K562 (cell line): Measurements from ENCODE around the gene MAP10. TPM values are rescaled to one million over a fixed set of nuclear protein-coding genes. Genes with fewer than 3 reads are reported as not detected.

ENCODE experiments used
- ATAC-seq: fragments of 200-7000 bp; cut with Tn5 transposase; 3 replicates; pipeline ENCODE4 v1.9.1; 2020; ENCODE audit warnings: moderate library complexity
- BruUV-seq: library from RNA; stranded (reverse); fragments of 400-500 nt; replicated peaks from 2 replicates; lab custom pipeline; 2021; lab: Mats Ljungman, UMichigan
- CTCF ChIA-PET: fragments of 300-600 bp; formaldehyde crosslinking; extraction: SDS; loops from one replicate; lab custom pipeline; 2021; ENCODE audit warnings: low intra/inter-chr PET ratio; lab: Yijun Ruan, JAX
- POLR2A ChIA-PET: fragments of 300-600, 350-650 bp; sonication (Branson Sonifier 250); formaldehyde crosslinking; extraction: SDS; loops from one replicate; lab custom pipeline; 2021; ENCODE audit warnings: antibody characterized with exemption, inconsistent platforms; lab: Yijun Ruan, JAX
- DNase-seq, 4 experiments: peaks; one replicate each; pipeline versions ENCODE4 v3.0.0 to v3.0.0-alpha.2; 2011 to 2018; ENCODE audit warnings: low spot score in 3 of 4, mixed read lengths in 3 of 4; ENCODE audit errors: extremely low read depth in 1 of 4
- FAIRE-seq: peaks from 2 replicates; lab custom pipeline; 2011; peaks lifted over from hg19 to GRCh38; lab: Jason Lieb, UNC
- H2AFZ ChIP-seq: 2 replicates; pipeline ENCODE4 v1.6.0; 2011; ENCODE audit warnings: low read depth, low read length, control low read depth, inconsistent platforms
- H3K27ac ChIP-seq: fragments of 200-600 bp; 3 replicates; pipeline ENCODE4 v1.8.0; 2011; ENCODE audit warnings: low read depth, mild to moderate bottlenecking, control low read depth, inconsistent platforms, low read length, moderate library complexity, mixed read lengths; ENCODE audit errors: extremely low read depth
- H3K27me3 ChIP-seq, 2 experiments: fragments of 300-600 bp in 1 of 2; 2 replicates in 1 of 2; 3 replicates in 1 of 2; pipeline versions ENCODE4 v1.6.0 to v1.8.0; 2011; ENCODE audit warnings: inconsistent platforms in 2 of 2, low read length in 2 of 2, mild to moderate bottlenecking in 1 of 2, mixed read lengths in 1 of 2, moderate library complexity in 1 of 2; ENCODE audit not compliant: control insufficient read depth in 2 of 2, insufficient read depth in 2 of 2
- H3K36me3 ChIP-seq: fragments of 300-600 bp; 3 replicates; pipeline ENCODE4 v1.8.0; 2011; ENCODE audit warnings: mild to moderate bottlenecking, low read length, inconsistent platforms; ENCODE audit not compliant: control insufficient read depth, insufficient read depth
- H3K4me1 ChIP-seq, 2 experiments: fragments of 200-600 bp in 1 of 2; replicated peaks in 1 of 2; 2 replicates in 1 of 2; 3 replicates in 1 of 2; pipeline versions ENCODE4 v1.5.1 to v1.8.0; 2011; ENCODE audit warnings: inconsistent platforms in 2 of 2, low read length in 2 of 2, mild to moderate bottlenecking in 1 of 2, mixed read lengths in 1 of 2, moderate library complexity in 1 of 2; ENCODE audit not compliant: control insufficient read depth in 2 of 2, insufficient read depth in 2 of 2
- H3K4me2 ChIP-seq: 2 replicates; pipeline ENCODE4 v1.6.1; 2011; ENCODE audit warnings: low read length, control low read depth, inconsistent platforms, mixed read lengths; ENCODE audit not compliant: insufficient read depth
- H3K4me3 ChIP-seq: fragments of 200-600 bp; sonication (generic), shearing (Covaris generic); 2 replicates; pipeline ENCODE4 v1.5.1; 2016; ENCODE audit warnings: control low read depth, inconsistent platforms
- H3K79me2 ChIP-seq: fragments of 200-600 bp; 3 replicates; pipeline ENCODE4 v1.8.0; 2011; ENCODE audit warnings: low read length, inconsistent platforms; ENCODE audit not compliant: control insufficient read depth, insufficient read depth
- H3K9ac ChIP-seq, 2 experiments: 2 replicates each; pipeline versions ENCODE4 v1.6.0 to v1.6.1; 2011; ENCODE audit warnings: low read depth in 2 of 2, low read length in 2 of 2, control low read depth in 1 of 2, inconsistent platforms in 1 of 2, mild to moderate bottlenecking in 1 of 2, mixed read lengths in 1 of 2; ENCODE audit not compliant: insufficient read depth in 1 of 2
- H3K9me1 ChIP-seq: one replicate; pipeline ENCODE4 v1.6.0; 2011; ENCODE audit warnings: inconsistent platforms, mild to moderate bottlenecking, low read length, moderate library complexity; ENCODE audit not compliant: control insufficient read depth, insufficient read depth
- H3K9me3 ChIP-seq: replicated peaks from 2 replicates; pipeline ENCODE4 v1.5.1; 2011; ENCODE audit warnings: low read depth, low read length, inconsistent platforms; ENCODE audit not compliant: control insufficient read depth, insufficient read depth
- H4K20me1 ChIP-seq: replicated peaks from 2 replicates; pipeline ENCODE4 v1.6.1; 2011; ENCODE audit warnings: low read length, inconsistent platforms, mixed read lengths; ENCODE audit not compliant: control insufficient read depth, insufficient read depth
- BDP1 ChIP-seq: IDR thresholded peaks from 3 replicates; pipeline ENCODE4 v1.6.1; 2011; ENCODE audit not compliant: insufficient read length, insufficient read depth
- EP300 ChIP-seq: IDR thresholded peaks from 2 replicates; pipeline ENCODE4 v1.6.1; 2012; ENCODE audit warnings: low read length, improper control_type of control experiment
- KLF10 ChIP-seq: fragments of 250-450 bp; sonication (Bioruptor Pico); IDR thresholded peaks from 2 replicates; pipeline ENCODE4 v1.6.1; 2021; ENCODE audit warnings: matching md5 sums
- MYC ChIP-seq, 2 experiments: fragments of 250-450 bp in 1 of 2; sonication (Bioruptor Pico) in 1 of 2; IDR thresholded peaks; 2 replicates each; pipeline versions ENCODE4 v1.5.1 to v1.6.1; 2012 to 2021; ENCODE audit warnings: low read depth in 2 of 2, borderline replicate concordance in 1 of 2, improper control_type of control experiment in 1 of 2, low read length in 1 of 2, mild to moderate bottlenecking in 1 of 2, moderate library complexity in 1 of 2
- PCBP2 ChIP-seq: fragments of 200-400 bp; formaldehyde crosslinking; IDR thresholded peaks from 2 replicates; pipeline ENCODE4 v1.6.1; 2018; ENCODE audit warnings: low read length, low read depth, mild to moderate bottlenecking, moderate library complexity; ENCODE audit not compliant: poor library complexity, severe bottlenecking
- UBTF ChIP-seq, 2 experiments: IDR thresholded peaks; 2 replicates each; pipeline ENCODE4 v1.6.1; 2012; ENCODE audit warnings: improper control_type of control experiment in 2 of 2, low read depth in 2 of 2, low read length in 2 of 2, borderline replicate concordance in 1 of 2
- ZNF212 ChIP-seq: fragments of 450-650 bp; formaldehyde crosslinking; IDR thresholded peaks from 2 replicates; pipeline ENCODE4 v1.4.0; 2020; ENCODE audit warnings: mild to moderate bottlenecking
- WGBS: fragments of 100-300 bp; shearing (Covaris generic); methylation state at CpG from one replicate; pipeline ENCODE4 v1.1.6; 2016; ENCODE audit warnings: low coverage, mixed read lengths; ENCODE audit not compliant: insufficient coverage; ENCODE audit errors: missing lambda C conversion rate; 5-methylcytosine and 5-hydroxymethylcytosine counted together
- in situ Hi-C: fragments of 300-500 bp; cut with MboI; formaldehyde crosslinking; loops from 4 replicates; pipeline ENCODE4 v1.15.0; 2018; ENCODE audit warnings: inconsistent platforms, mixed read lengths
- intact Hi-C: fragments of 100-400 bp; cut with micrococcal nuclease; formaldehyde crosslinking; loops from 2 replicates; pipeline ENCODE4 v1.14.2; 2022
- polyA plus RNA-seq, 8 experiments: library from polyadenylated mRNA; depleted of rRNA in 4 of 8; stranded (reverse) in 5 of 8; unstranded in 3 of 8; fragments of >200 nt; fragmentation: Nextera tagmentation in 2 of 8; fragmentation: Illumina TruSeq in 1 of 8; extraction: Ambion mirVana in 2 of 8; extraction: Trizol in 1 of 8; gene quantifications; 2 replicates each; pipeline versions ENCODE4 v1.2.1 to v1.2.3, GENCODE V29; 2011 to 2014; ENCODE audit warnings: inconsistent platforms in 1 of 8, missing spikeins in 1 of 8
- total RNA-seq, 7 experiments: library from RNA; depleted of rRNA in 6 of 7; stranded (reverse); fragments of >200 nt in 6 of 7; fragmentation: Illumina TruSeq in 2 of 7; extraction: Trizol in 2 of 7; gene quantifications; 2 replicates each; pipeline versions ENCODE4 v1.2.1 to v1.2.3, GENCODE V29; 2011 to 2021; ENCODE audit warnings: low replicate concordance in 1 of 7

The MAP10 gene
- total and polyA plus RNA-seq, 9 of the 15 experiments (the other 6 are each of a cell fraction or from before 2014, with no cell fraction given): 0.11 to 0.98 (median 0.69) TPM

GRCh38 chr1:232795497-232796053, 9.6 kb upstream of the MAP10 start (continued):
- TF ChIP-seq UBTF (IDR thresholded peaks at IDR 0.05; ENCODE audit: borderline replicate concordance in 1 of 2, low read depth in 2 of 2, low read length in 2 of 2) (no peak), PCBP2 (no peak), KLF10 (no peak), EP300 (no peak)

- Histone ChIP-seq H3K27me3 (0 out of 5 replicates have a peak, but pooled peaks cover 2 to 4% of the 10 kb centered on the region in 2 experiments), H2AFZ (no peak overlapping the region), H4K20me1 (no peaks in the 10 kb centered on the region), H3K9me1 (no peaks in the 10 kb centered on the region), H3K36me3 (no peaks in the 10 kb centered on the region), H3K9ac (no peak overlapping the region), H3K4me3 (no peak overlapping the region)
- no peak for FAIRE-seq
- no peak for DNase-seq
- under 1% methylated on average over 6 of the region's 6 CpGs for WGBS
- ChIA-PET POLR2A (no interaction called here), CTCF (no interaction called here)
- ATAC-seq: no peak
- no peak for TF ChIP-seq ZNF212
- TF ChIP-seq MYC (IDR thresholded peaks at IDR 0.05; ENCODE audit: low read depth, low read length): no peak
- no peak for TF ChIP-seq MYC (CRISPR knock-in tag; IDR thresholded peaks at IDR 0.05; ENCODE audit: borderline replicate concordance, low read depth)
- TF ChIP-seq BDP1: no peak
- TF ChIP-seq, all 486 proteins: peak for 0
- in situ Hi-C loops (no loop called here), intact Hi-C loops (no loop called here)
- no peaks in the 10 kb centered on the region for H3K9me3 ChIP-seq
- no peak overlapping the region for H3K27ac ChIP-seq
- no TSS peak for BruUV-seq
- no peaks in the 10 kb centered on the region for H3K4me1 ChIP-seq
- H3K79me2 ChIP-seq: no peaks in the 10 kb centered on the region
- no peak overlapping the region for H3K4me2 ChIP-seq
Observed at GRCh38 chr1:232797856-232798510, 7.2 kb upstream of the MAP10 start.
